ENCODE results near the gene TSPO.
"Not testable (repeated sequence)": the region's sequence is repeated elsewhere in the genome, so short reads cannot be mapped to it uniquely, and the experiment has no call there.

The TSPO gene

GRCh38 chr22:43135565-43135964 lies 15.8 kb upstream of the TSPO start:
- Histone ChIP-seq H3K27me3 (no peaks in the 10 kb centered on the region), H3K27ac (peak overlapping the region; percentile 81), H3K9me3 (no peaks in the 10 kb centered on the region), H3K4me1 (ENCODE audit: control insufficient read depth in 1 of 2, insufficient read depth in 1 of 2, low read depth in 1 of 2, low read length in 1 of 2) (peaks cover 24 to 29% of the 10 kb centered on the region in 2 experiments), H3K4me3 (ENCODE audit: low read depth in 1 of 2, low read length in 1 of 2) (no peak overlapping the region), H3K36me3 (peaks cover 24% of the 10 kb centered on the region)
- TF ChIP-seq, protein P1, sequence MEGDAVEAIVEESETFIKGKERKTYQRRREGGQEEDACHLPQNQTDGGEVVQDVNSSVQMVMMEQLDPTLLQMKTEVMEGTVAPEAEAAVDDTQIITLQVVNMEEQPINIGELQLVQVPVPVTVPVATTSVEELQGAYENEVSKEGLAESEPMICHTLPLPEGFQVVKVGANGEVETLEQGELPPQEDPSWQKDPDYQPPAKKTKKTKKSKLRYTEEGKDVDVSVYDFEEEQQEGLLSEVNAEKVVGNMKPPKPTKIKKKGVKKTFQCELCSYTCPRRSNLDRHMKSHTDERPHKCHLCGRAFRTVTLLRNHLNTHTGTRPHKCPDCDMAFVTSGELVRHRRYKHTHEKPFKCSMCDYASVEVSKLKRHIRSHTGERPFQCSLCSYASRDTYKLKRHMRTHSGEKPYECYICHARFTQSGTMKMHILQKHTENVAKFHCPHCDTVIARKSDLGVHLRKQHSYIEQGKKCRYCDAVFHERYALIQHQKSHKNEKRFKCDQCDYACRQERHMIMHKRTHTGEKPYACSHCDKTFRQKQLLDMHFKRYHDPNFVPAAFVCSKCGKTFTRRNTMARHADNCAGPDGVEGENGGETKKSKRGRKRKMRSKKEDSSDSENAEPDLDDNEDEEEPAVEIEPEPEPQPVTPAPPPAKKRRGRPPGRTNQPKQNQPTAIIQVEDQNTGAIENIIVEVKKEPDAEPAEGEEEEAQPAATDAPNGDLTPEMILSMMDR (IDR thresholded peaks at IDR 0.05), result no peak

DNA sequence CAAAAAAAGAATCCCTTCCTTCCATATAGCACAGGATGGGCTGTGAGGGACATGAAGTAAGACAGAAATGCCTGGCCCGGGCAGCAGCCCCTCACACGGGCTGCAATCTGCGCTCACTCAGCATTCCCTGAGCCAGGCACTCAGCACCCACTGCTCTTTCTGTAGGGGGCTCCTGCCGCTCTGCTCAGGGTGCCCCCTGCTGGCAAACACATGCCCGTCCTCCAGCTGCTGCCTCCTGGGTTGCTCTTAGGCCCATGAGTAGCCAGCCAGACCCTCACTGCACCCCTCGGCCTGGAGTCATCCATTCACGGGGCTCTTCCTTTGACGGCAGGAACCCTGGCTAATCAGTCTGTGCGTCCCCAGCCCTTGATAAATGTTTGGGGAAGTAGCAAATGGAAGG lies 15.1 kb upstream of the TSPO start:
- peak overlapping the region in 1 of 2 experiments; percentile 4 for H3K4me3 ChIP-seq (ENCODE audit: low read depth in 1 of 2, low read length in 1 of 2)
- no peaks in the 10 kb centered on the region for H3K9me3 ChIP-seq
- TF ChIP-seq, protein P1 (IDR thresholded peaks at IDR 0.05), result peak; percentile 55
- H3K27me3 ChIP-seq, result no peaks in the 10 kb centered on the region
- H3K4me1 ChIP-seq (ENCODE audit: control insufficient read depth in 1 of 2, insufficient read depth in 1 of 2, low read depth in 1 of 2, low read length in 1 of 2), result peaks cover 24 to 29% of the 10 kb centered on the region in 2 experiments
- H3K36me3 ChIP-seq, result peaks cover 17% of the 10 kb centered on the region
- peak overlapping the region; percentile 81 for H3K27ac ChIP-seq

GRCh38 chr22:43136801-43137200 lies 14.6 kb upstream of the TSPO start:
- peak overlapping the region; percentile 81 for H3K27ac ChIP-seq
- TF ChIP-seq, protein P1 (IDR thresholded peaks at IDR 0.05), result no peak
- H3K27me3 ChIP-seq, result no peaks in the 10 kb centered on the region
- peaks cover 24 to 32% of the 10 kb centered on the region in 2 experiments for H3K4me1 ChIP-seq (ENCODE audit: control insufficient read depth in 1 of 2, insufficient read depth in 1 of 2, low read depth in 1 of 2, low read length in 1 of 2)
- no peaks in the 10 kb centered on the region for H3K9me3 ChIP-seq
- peaks cover 11% of the 10 kb centered on the region for H3K36me3 ChIP-seq
- H3K4me3 ChIP-seq (ENCODE audit: low read depth in 1 of 2, low read length in 1 of 2), result peak overlapping the region in 1 of 2 experiments; percentile 4

- Histone ChIP-seq H3K27ac (peak within 1 kb of the TSS; percentile 91), H3K4me1 (ENCODE audit: control insufficient read depth in 1 of 2, insufficient read depth in 1 of 2, low read depth in 1 of 2, low read length in 1 of 2) (peaks cover 59 to 62% of the 10 kb centered on the region in 2 experiments), H3K9me3 (no peaks in the 10 kb centered on the region), H3K36me3 (no peaks in the 10 kb centered on the region), H3K4me3 (ENCODE audit: low read depth in 1 of 2, low read length in 1 of 2) (peak within 1 kb of the TSS; percentile 83 to 91), H3K27me3 (no peaks in the 10 kb centered on the region)
- TF ChIP-seq, protein P1 (IDR thresholded peaks at IDR 0.05), result peak; percentile 42
These were observed 8.3 kb upstream of the TSPO start, which contains the start of gene MCAT for GRCh38 chr22:43142880-43143562. TSS of gene MCAT (minus strand) at chr22:43143398. CDS start at chr22:43143348, 50 bp downstream.

GRCh38 chr22:43144949-43145348 lies 6.4 kb upstream of the TSPO start:
- no peaks in the 10 kb centered on the region for H3K9me3 ChIP-seq
- TF ChIP-seq, protein P1 (IDR thresholded peaks at IDR 0.05), result no peak
- H3K4me1 ChIP-seq (ENCODE audit: control insufficient read depth in 1 of 2, insufficient read depth in 1 of 2, low read depth in 1 of 2, low read length in 1 of 2), result peaks cover 75 to 76% of the 10 kb centered on the region in 2 experiments

GRCh38 chr22:43145371-43145770 lies 6.0 kb upstream of the TSPO start:
- H3K36me3 ChIP-seq, H3K27me3 ChIP-seq, H3K9me3 ChIP-seq: not testable (repeated sequence)
- peaks cover 78 to 80% of the 10 kb centered on the region in 2 experiments for H3K4me1 ChIP-seq (ENCODE audit: control insufficient read depth in 1 of 2, insufficient read depth in 1 of 2, low read depth in 1 of 2, low read length in 1 of 2)
- H3K27ac ChIP-seq, result peak overlapping the region; percentile 91
- peak overlapping the region in 1 of 2 experiments; percentile 50 for H3K4me3 ChIP-seq (ENCODE audit: low read depth in 1 of 2, low read length in 1 of 2)

More at GRCh38 chr22:43144949-43145348, 6.4 kb upstream of the TSPO start:
- Histone ChIP-seq H3K27me3 (no peaks in the 10 kb centered on the region), H3K36me3 (no peaks in the 10 kb centered on the region), H3K4me3 (ENCODE audit: low read depth in 1 of 2, low read length in 1 of 2) (no peak overlapping the region), H3K27ac (peak overlapping the region; percentile 91)

- Histone ChIP-seq H3K4me1 (ENCODE audit: control insufficient read depth in 1 of 2, insufficient read depth in 1 of 2, low read depth in 1 of 2, low read length in 1 of 2) (peaks cover 87 to 88% of the 10 kb centered on the region in 2 experiments), H3K27ac (peak overlapping the region; percentile 91), H3K4me3 (ENCODE audit: low read depth in 1 of 2, low read length in 1 of 2) (peak overlapping the region; percentile 50 to 53)
- H3K36me3 ChIP-seq, H3K27me3 ChIP-seq, H3K9me3 ChIP-seq: not testable (repeated sequence)
These were observed 5.0 kb upstream of the TSPO start for GRCh38 chr22:43146332-43146731.

Data from neutrophil (primary cell).